SW 1271 (cell line): ENCODE measurements around the gene TP53BP2.
"Not testable (repeated sequence)": the region's sequence is repeated elsewhere in the genome, so short reads cannot be mapped to it uniquely, and the experiment has no call there.

Source experiments
- DNase-seq, 2 experiments: peaks; one replicate each; lab custom pipeline; 2025; lab: John Stamatoyannopoulos, UW

The TP53BP2 gene

GRCh38 chr1:223739366-223740037 lies 106.2 kb downstream of the TP53BP2 start:
- no peak for DNase-seq

- no peak for DNase-seq
Observed at GRCh38 chr1:223738465-223739365, 107.0 kb downstream of the TP53BP2 start.

- DNase-seq = no peak
Observed at GRCh38 chr1:223737342-223737741, 108.4 kb downstream of the TP53BP2 start.

GRCh38 chr1:223736638-223737037 lies 109.1 kb downstream of the TP53BP2 start:
- DNase-seq = not testable (repeated sequence)

- no peak for DNase-seq
Observed at GRCh38 chr1:223733898-223734852, 111.6 kb downstream of the TP53BP2 start.

GRCh38 chr1:223732993-223733798 lies 112.6 kb downstream of the TP53BP2 start:
- no peak for DNase-seq

- DNase-seq = no peak
Observed at GRCh38 chr1:223731133-223731770, 114.5 kb downstream of the TP53BP2 start.

GRCh38 chr1:223730479-223731132 lies 115.1 kb downstream of the TP53BP2 start:
- DNase-seq = no peak

GRCh38 chr1:223729906-223730305 lies 115.8 kb downstream of the TP53BP2 start:
- no peak for DNase-seq
